ENCODE results near the gene VDR.

- TF ChIP-seq CTCF (conservative IDR thresholded peaks at IDR 0.05; ENCODE audit: low read length) = no peak
- TF ChIP-seq EZH2phosphoT487 (IDR thresholded peaks at IDR 0.05; ENCODE audit: borderline replicate concordance) = no peak
These were observed 84.7 kb downstream of the VDR start, which contains the start of gene HDAC7 for GRCh38 chr12:47819896-47820630.

Measured in Loucy (cell line).